Measurements from ENCODE around the gene TDRD7.

TDRD7 gene

DNA sequence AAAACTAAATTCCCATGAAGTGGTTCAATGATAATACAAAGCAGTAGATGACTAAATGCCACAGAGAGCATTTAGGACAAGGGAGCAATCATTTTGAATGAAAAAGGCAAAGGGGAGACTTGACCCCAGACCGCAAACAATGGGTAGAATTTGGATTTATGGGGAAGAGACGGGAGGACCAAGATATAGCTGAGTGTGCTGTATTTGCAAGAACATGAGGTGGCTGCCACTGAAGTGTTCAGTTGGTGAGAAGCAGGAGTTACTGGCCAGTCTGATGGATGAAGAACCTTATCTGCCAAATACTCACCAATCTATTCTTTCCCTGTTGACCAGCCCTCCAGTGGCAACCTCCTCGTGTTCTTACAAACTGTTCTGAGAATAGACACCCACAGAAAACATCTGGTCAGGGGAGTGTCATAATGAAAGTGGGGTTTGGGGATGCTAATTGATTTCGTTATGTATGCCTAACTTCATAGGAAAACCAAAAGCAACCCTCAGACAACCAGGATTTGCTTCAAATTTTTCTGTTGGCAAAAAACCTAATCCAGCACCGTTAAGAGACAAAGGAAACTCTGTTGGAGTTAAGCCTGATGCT, 19.8 kb downstream of the TDRD7 start:
- in situ Hi-C loops (cut with MboI; ENCODE audit: low pct_unique_long_range_greater_than_20kb, low sequenced_read_pairs, unreplicated experiment): no loop called here
- DNase-seq (ENCODE audit: low spot score): no peak

DNA sequence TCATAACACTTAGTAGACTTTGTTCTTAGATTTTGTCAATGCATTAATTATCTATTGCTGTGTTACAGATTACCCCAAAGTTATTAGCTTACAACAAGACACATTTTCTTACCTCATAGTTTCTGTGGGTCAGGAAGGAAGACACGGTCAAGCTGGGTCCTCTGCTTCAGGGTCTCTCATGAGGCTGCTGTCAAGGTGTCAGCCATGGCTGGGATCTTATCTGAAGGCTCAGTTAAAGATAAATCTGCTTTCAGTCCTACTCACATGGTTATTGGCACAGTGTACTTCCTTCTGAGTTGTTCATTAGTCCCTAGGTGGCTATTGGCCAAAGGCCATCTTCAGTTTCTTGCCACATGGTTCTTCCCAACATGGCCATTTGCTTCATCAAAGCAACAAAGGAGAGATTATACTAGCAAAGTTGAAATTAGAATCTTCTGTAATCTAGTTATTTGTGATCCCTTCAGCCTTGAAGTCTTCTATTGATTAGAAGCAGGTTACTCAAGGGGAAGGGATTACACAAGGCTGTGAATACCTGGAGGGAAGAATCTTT, 25.2 kb downstream of the TDRD7 start:
- TF ChIP-seq, protein P1, sequence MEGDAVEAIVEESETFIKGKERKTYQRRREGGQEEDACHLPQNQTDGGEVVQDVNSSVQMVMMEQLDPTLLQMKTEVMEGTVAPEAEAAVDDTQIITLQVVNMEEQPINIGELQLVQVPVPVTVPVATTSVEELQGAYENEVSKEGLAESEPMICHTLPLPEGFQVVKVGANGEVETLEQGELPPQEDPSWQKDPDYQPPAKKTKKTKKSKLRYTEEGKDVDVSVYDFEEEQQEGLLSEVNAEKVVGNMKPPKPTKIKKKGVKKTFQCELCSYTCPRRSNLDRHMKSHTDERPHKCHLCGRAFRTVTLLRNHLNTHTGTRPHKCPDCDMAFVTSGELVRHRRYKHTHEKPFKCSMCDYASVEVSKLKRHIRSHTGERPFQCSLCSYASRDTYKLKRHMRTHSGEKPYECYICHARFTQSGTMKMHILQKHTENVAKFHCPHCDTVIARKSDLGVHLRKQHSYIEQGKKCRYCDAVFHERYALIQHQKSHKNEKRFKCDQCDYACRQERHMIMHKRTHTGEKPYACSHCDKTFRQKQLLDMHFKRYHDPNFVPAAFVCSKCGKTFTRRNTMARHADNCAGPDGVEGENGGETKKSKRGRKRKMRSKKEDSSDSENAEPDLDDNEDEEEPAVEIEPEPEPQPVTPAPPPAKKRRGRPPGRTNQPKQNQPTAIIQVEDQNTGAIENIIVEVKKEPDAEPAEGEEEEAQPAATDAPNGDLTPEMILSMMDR (IDR thresholded peaks at IDR 0.05; ENCODE audit: extremely low read depth, insufficient read depth, missing control alignments): no peak
- in situ Hi-C loops (cut with MboI; ENCODE audit: low pct_unique_long_range_greater_than_20kb, low sequenced_read_pairs, unreplicated experiment): no loop called here
- no peak for DNase-seq (ENCODE audit: low spot score)

More for the DNA sequence above, 19.8 kb downstream of the TDRD7 start:
- TF ChIP-seq, protein P1 (IDR thresholded peaks at IDR 0.05; ENCODE audit: extremely low read depth, insufficient read depth, missing control alignments): no peak

DNA sequence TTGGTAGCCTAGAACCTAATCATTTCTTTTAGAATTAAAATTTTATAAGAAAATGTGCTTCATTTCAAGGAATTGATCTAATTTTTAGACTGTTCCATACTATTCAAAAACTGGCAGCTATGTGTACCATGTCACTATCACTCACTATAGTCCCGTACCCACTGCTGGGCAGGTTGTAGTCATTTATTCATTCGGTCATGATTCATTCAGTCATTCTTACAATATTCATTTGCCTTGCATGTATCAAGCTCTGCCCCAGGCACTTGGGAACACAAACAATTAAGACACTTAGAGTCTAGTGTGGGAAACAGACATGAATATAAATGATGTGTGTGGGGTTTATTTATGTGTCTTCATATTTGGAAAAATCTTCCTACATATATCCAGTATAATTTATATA, 26.4 kb downstream of the TDRD7 start:
- DNase-seq (ENCODE audit: low spot score): no peak
- in situ Hi-C loops (cut with MboI; ENCODE audit: low pct_unique_long_range_greater_than_20kb, low sequenced_read_pairs, unreplicated experiment): no loop called here
- TF ChIP-seq, protein P1 (IDR thresholded peaks at IDR 0.05; ENCODE audit: extremely low read depth, insufficient read depth, missing control alignments): no peak

DNA sequence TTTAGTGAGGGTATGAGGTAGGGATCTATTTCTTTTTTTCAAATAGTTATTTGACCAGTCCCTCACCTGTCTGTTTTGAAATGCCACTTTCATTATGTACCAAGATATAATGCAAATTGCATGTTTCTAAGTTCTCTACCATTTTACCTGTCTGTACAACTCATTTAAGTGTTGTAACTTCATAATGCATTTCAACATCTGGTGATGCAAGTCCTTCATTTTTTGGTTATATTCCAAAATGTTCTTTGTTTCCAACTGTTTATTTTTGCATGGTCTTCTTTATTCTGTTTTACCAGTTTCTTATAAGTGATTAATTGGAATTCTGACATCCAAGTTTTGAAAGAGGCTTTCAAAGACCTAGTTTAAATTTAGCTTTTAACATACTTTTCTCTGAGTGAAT, 26.8 kb downstream of the TDRD7 start:
- TF ChIP-seq, protein P1 (IDR thresholded peaks at IDR 0.05; ENCODE audit: extremely low read depth, insufficient read depth, missing control alignments): no peak
- in situ Hi-C loops (cut with MboI; ENCODE audit: low pct_unique_long_range_greater_than_20kb, low sequenced_read_pairs, unreplicated experiment): no loop called here
- DNase-seq (ENCODE audit: low spot score): no peak

DNA sequence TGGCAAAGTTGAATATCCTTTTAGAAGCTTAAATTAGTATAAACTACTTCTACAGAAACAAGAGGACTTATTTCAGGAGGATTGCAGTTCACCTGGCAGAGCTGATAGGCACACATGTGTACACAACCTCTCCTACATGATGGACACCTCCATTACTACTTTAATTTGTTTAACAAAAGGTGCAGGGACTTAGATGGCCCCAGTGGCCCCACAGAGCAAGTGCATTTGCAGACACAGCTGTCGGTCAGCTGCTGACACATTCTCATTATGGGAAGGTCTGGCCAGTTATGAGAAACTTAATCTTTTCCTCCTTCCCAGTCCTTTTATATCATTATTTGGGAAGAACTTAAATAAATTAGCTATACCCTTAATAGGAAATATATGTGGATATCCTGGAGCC, 28.3 kb downstream of the TDRD7 start:
- DNase-seq (ENCODE audit: low spot score): no peak
- in situ Hi-C loops (cut with MboI; ENCODE audit: low pct_unique_long_range_greater_than_20kb, low sequenced_read_pairs, unreplicated experiment): no loop called here
- TF ChIP-seq, protein P1 (IDR thresholded peaks at IDR 0.05; ENCODE audit: extremely low read depth, insufficient read depth, missing control alignments): no peak

DNA sequence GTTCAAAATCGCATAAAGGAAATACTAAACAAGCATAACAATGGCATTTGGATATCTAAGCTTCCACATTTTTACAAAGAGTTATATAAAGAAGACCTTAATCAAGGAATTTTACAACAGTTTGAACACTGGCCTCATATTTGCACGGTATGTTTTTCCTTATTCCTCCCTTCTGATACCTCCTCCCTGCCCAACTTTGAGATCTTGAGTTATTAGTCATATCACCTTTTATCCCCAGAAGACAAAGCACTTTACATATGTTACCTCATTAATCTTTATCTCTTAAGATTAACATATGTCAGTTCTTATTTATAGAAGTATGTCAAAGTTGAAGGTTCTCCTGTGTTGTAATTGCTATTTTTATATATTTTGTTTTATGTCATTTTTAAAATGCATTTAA, 29.8 kb downstream of the TDRD7 start:
- TF ChIP-seq, protein P1 (IDR thresholded peaks at IDR 0.05; ENCODE audit: extremely low read depth, insufficient read depth, missing control alignments): no peak
- in situ Hi-C loops (cut with MboI; ENCODE audit: low pct_unique_long_range_greater_than_20kb, low sequenced_read_pairs, unreplicated experiment): no loop called here
- no peak for DNase-seq (ENCODE audit: low spot score)
